ENCODE measurements around the gene ALDH7A1. TPM values are rescaled to one million over a fixed set of nuclear protein-coding genes. Genes with fewer than 3 reads are reported as not detected.

The ALDH7A1 gene
- total and polyA plus RNA-seq, 10 of the 15 experiments (the other 5 are each of a cell fraction or from before 2014, with no cell fraction given) = 0.18 to 1.0 (median 0.41) TPM; not detected in 1

DNA sequence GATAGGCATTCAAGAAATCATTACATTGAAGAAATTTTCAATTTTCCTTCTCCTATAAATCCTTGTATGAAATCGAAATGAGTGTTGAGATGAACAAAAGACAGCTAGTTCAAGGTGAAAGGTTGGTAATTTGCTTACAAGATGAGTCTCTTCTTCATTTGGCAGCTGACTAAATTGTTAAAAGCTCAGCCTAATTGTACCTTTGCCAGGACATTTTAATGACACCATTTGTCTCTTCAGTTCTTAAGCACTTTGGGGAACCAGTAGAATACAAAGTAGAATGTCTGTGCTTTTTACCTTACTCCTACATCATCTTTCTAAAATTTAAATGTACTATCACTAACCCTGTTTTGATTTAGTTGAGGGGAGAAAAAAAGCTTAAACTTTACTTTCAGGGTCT, 112.4 kb downstream of the ALDH7A1 start:
- ATAC-seq (no peak), FAIRE-seq (no peak), DNase-seq (ENCODE audit: low read depth, low spot score) (no peak)
- Histone ChIP-seq H3K4me3 (no peak overlapping the region), H3K9ac (ENCODE audit: control insufficient read depth, insufficient read depth, low read length) (no peak overlapping the region), H3K4me1 (ENCODE audit: control insufficient read depth, insufficient read depth, low read length) (no peaks in the 10 kb centered on the region), H3K4me2 (ENCODE audit: control insufficient read depth, insufficient read depth) (no peak overlapping the region), H3K27ac (ENCODE audit: control insufficient read depth, insufficient read depth) (no peak overlapping the region), H3K27me3 (replicated peaks in 1 of 2; ENCODE audit: control insufficient read depth in 2 of 2, insufficient read depth in 2 of 2, low read length in 1 of 2) (no peaks in the 10 kb centered on the region), H3K36me3 (ENCODE audit: control insufficient read depth in 2 of 2, insufficient read depth in 2 of 2, low read length in 1 of 2) (peaks cover 0 to 6% of the 10 kb centered on the region in 2 experiments; a peak in 3 of 4 replicates), H3K79me2 (ENCODE audit: control insufficient read depth, insufficient read depth, low read length) (no peaks in the 10 kb centered on the region), H4K20me1 (ENCODE audit: control insufficient read depth, insufficient read depth) (no peaks in the 10 kb centered on the region), H2AFZ (ENCODE audit: control insufficient read depth, low read depth, low read length) (no peak overlapping the region), H3K9me3 (replicated peaks; ENCODE audit: control insufficient read depth, insufficient read depth, low read length) (no peaks in the 10 kb centered on the region)
- WGBS (ENCODE audit: insufficient coverage, insufficient replicate concordance, low lambda C conversion rate, missing lambda C conversion rate) = 0% methylated on average over 1 of the region's 1 CpG
- intact Hi-C loops (cut with micrococcal nuclease; ENCODE audit: unreplicated experiment) = no loop called here
- in situ Hi-C loops (cut with MboI) = no loop called here
- CTCF ChIA-PET = interaction anchor here (1.0 to 1.3 kb wide), 2 partner anchors 17 to 127 kb away, joined by 3 to 6 read pairs; no protein-coding TSS in a partner anchor
- RAD21 ChIA-PET (ENCODE audit: unreplicated experiment) = no interaction called here
- BruUV-seq (replicated peaks) = no TSS peak
- SMC1A ChIA-PET (ENCODE audit: uncharacterized antibody, unreplicated experiment) = interaction anchor here (0.7 to 1.0 kb wide), 4 partner anchors 9 to 230 kb away, joined by 3 read pairs; no protein-coding TSS in a partner anchor
- TF ChIP-seq, protein P1, sequence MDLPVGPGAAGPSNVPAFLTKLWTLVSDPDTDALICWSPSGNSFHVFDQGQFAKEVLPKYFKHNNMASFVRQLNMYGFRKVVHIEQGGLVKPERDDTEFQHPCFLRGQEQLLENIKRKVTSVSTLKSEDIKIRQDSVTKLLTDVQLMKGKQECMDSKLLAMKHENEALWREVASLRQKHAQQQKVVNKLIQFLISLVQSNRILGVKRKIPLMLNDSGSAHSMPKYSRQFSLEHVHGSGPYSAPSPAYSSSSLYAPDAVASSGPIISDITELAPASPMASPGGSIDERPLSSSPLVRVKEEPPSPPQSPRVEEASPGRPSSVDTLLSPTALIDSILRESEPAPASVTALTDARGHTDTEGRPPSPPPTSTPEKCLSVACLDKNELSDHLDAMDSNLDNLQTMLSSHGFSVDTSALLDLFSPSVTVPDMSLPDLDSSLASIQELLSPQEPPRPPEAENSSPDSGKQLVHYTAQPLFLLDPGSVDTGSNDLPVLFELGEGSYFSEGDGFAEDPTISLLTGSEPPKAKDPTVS (IDR thresholded peaks at IDR 0.05; ENCODE audit: low read depth, low read length) = no peak
- TF ChIP-seq ASH2L (IDR thresholded peaks at IDR 0.05; ENCODE audit: borderline replicate concordance, low read depth) = no peak
- POLR2A ChIA-PET = no interaction called here

DNA sequence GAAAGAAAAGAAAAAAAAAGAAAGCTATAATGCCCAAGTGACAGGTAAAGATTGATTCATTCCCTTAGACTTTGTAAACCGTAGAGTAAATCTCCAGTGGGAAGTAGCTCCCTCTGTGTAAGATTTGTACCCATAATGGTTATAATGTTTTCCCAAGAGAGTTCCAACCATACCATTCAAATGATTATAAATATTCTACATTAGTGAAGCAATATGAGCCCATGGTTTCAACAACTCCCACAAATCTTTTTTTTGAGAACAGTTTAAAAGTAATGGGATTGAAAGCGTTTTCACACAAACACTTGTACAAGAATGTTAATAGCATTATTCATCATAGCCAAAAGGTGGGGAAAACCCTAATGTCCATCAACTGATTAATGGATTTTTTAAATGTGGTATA, 113.8 kb downstream of the ALDH7A1 start:
- Histone ChIP-seq H3K9ac (ENCODE audit: control insufficient read depth, insufficient read depth, low read length) (no peak overlapping the region), H4K20me1 (ENCODE audit: control insufficient read depth, insufficient read depth) (no peaks in the 10 kb centered on the region), H3K4me1 (ENCODE audit: control insufficient read depth, insufficient read depth, low read length) (no peaks in the 10 kb centered on the region), H3K36me3 (ENCODE audit: control insufficient read depth in 2 of 2, insufficient read depth in 2 of 2, low read length in 1 of 2) (peaks cover 0 to 3% of the 10 kb centered on the region in 2 experiments; a peak in 1 of 4 replicates), H3K79me2 (ENCODE audit: control insufficient read depth, insufficient read depth, low read length) (no peaks in the 10 kb centered on the region), H3K27ac (ENCODE audit: control insufficient read depth, insufficient read depth) (no peak overlapping the region), H3K27me3 (replicated peaks in 1 of 2; ENCODE audit: control insufficient read depth in 2 of 2, insufficient read depth in 2 of 2, low read length in 1 of 2) (no peaks in the 10 kb centered on the region), H2AFZ (ENCODE audit: control insufficient read depth, low read depth, low read length) (no peak overlapping the region), H3K4me2 (ENCODE audit: control insufficient read depth, insufficient read depth) (no peak overlapping the region), H3K4me3 (no peak overlapping the region), H3K9me3 (replicated peaks; ENCODE audit: control insufficient read depth, insufficient read depth, low read length) (no peaks in the 10 kb centered on the region)
- ATAC-seq = no peak
- ChIA-PET POLR2A (interaction anchor here (0.7 kb wide), 1 partner anchor 49 kb away, joined by 3 read pairs; no protein-coding TSS in a partner anchor), SMC1A (ENCODE audit: uncharacterized antibody, unreplicated experiment) (no interaction called here), RAD21 (ENCODE audit: unreplicated experiment) (no interaction called here), CTCF (no interaction called here)
- DNase-seq (ENCODE audit: low read depth, low spot score) = no peak
- TSS peak; percentile 25 for BruUV-seq (replicated peaks)
- in situ Hi-C loops (cut with MboI) (no loop called here), intact Hi-C loops (cut with micrococcal nuclease; ENCODE audit: unreplicated experiment) (no loop called here)
- no peak for FAIRE-seq
- no peak for TF ChIP-seq JUNB (IDR thresholded peaks at IDR 0.05)
- TF ChIP-seq GATAD2B (conservative IDR thresholded peaks at IDR 0.05; ENCODE audit: low read depth) = no peak
- TF ChIP-seq CBFB (IDR thresholded peaks at IDR 0.05; ENCODE audit: low read depth) = no peak
- no peak for TF ChIP-seq NFYA (IDR thresholded peaks at IDR 0.05; ENCODE audit: borderline replicate concordance, low read depth, low read length)
- 91% methylated on average over 2 of the region's 2 CpGs for WGBS (ENCODE audit: insufficient coverage, insufficient replicate concordance, low lambda C conversion rate, missing lambda C conversion rate)

Small RNAs within 50 kb of the gene (small RNA-seq; reads per million reads assigned to genes)
- gene RNU6-290P = not detected

Other genes starting within 250 kb of the ALDH7A1 start
- gene GRAMD2B, start 171.8 kb downstream of the ALDH7A1 start, total RNA-seq (2014; rRNA removed) = 7.9 and 9.1 TPM in 2 replicates
- 7.0 and 7.5 TPM in 2 replicates for gene GRAMD2B, start 171.8 kb downstream of the ALDH7A1 start, total RNA-seq (2014; rRNA removed; fragmentation: Illumina TruSeq; extraction: Trizol)
- gene GRAMD2B, start 171.8 kb downstream of the ALDH7A1 start, total RNA-seq (2021) = 8.1 and 8.2 TPM in 2 replicates
- 21.5 and 26.9 TPM in 2 replicates for gene GRAMD2B, start 171.8 kb downstream of the ALDH7A1 start, polyA plus RNA-seq (2011; rRNA removed)
- 8.8 and 10.1 TPM in 2 replicates for gene GRAMD2B, start 171.8 kb downstream of the ALDH7A1 start, polyA plus RNA-seq (2014; fragmentation: Illumina TruSeq; extraction: Trizol)
- gene GRAMD2B, start 171.8 kb downstream of the ALDH7A1 start, polyA plus RNA-seq (2014; fragmentation: Nextera tagmentation; extraction: Ambion mirVana) = 1 to 10 TPM; 1.9 to 2.7 TPM
- 5.3 and 5.9 TPM in 2 replicates for gene GRAMD2B, start 171.8 kb downstream of the ALDH7A1 start, polyA plus RNA-seq (2014; rRNA removed)
- 1 to 10 TPM; 8.6 to 9.0 TPM for gene GRAMD2B, start 171.8 kb downstream of the ALDH7A1 start, polyA plus RNA-seq (2016; fragmentation: Nextera tagmentation; extraction: Ambion mirVana)
- 28.2 and 35.5 TPM in 2 replicates for gene PHAX, start 5.7 kb upstream of the ALDH7A1 start, total RNA-seq (2014; rRNA removed)
- 70.2 and 72.1 TPM in 2 replicates for gene PHAX, start 5.7 kb upstream of the ALDH7A1 start, total RNA-seq (2014; rRNA removed; fragmentation: Illumina TruSeq; extraction: Trizol)
- gene PHAX, start 5.7 kb upstream of the ALDH7A1 start, total RNA-seq (2021) = 30.8 and 33.1 TPM in 2 replicates
- gene PHAX, start 5.7 kb upstream of the ALDH7A1 start, polyA plus RNA-seq (2011; rRNA removed) = 42.5 and 67.0 TPM in 2 replicates
- gene PHAX, start 5.7 kb upstream of the ALDH7A1 start, polyA plus RNA-seq (2014; fragmentation: Illumina TruSeq; extraction: Trizol) = 59.8 and 92.3 TPM in 2 replicates
- gene PHAX, start 5.7 kb upstream of the ALDH7A1 start, polyA plus RNA-seq (2014; fragmentation: Nextera tagmentation; extraction: Ambion mirVana) = 10 to 100 TPM; 60.8 to 71.5 TPM
- gene PHAX, start 5.7 kb upstream of the ALDH7A1 start, polyA plus RNA-seq (2014; rRNA removed) = 29.8 and 30.4 TPM in 2 replicates
- 10 to 100 TPM; 86.3 to 88.7 TPM for gene PHAX, start 5.7 kb upstream of the ALDH7A1 start, polyA plus RNA-seq (2016; fragmentation: Nextera tagmentation; extraction: Ambion mirVana)
- gene LMNB1, start 181.9 kb upstream of the ALDH7A1 start, total RNA-seq (2014; rRNA removed) = 116 and 123 TPM in 2 replicates
- 150 and 152 TPM in 2 replicates for gene LMNB1, start 181.9 kb upstream of the ALDH7A1 start, total RNA-seq (2014; rRNA removed; fragmentation: Illumina TruSeq; extraction: Trizol)
- gene LMNB1, start 181.9 kb upstream of the ALDH7A1 start, total RNA-seq (2021) = 179 and 185 TPM in 2 replicates
- gene LMNB1, start 181.9 kb upstream of the ALDH7A1 start, polyA plus RNA-seq (2011; rRNA removed) = 69.2 and 99.2 TPM in 2 replicates
- gene LMNB1, start 181.9 kb upstream of the ALDH7A1 start, polyA plus RNA-seq (2014; fragmentation: Illumina TruSeq; extraction: Trizol) = 176 and 215 TPM in 2 replicates
- 1 to 10 TPM; 7.0 to 7.1 TPM for gene LMNB1, start 181.9 kb upstream of the ALDH7A1 start, polyA plus RNA-seq (2014; fragmentation: Nextera tagmentation; extraction: Ambion mirVana)
- 104 and 110 TPM in 2 replicates for gene LMNB1, start 181.9 kb upstream of the ALDH7A1 start, polyA plus RNA-seq (2014; rRNA removed)
- gene LMNB1, start 181.9 kb upstream of the ALDH7A1 start, polyA plus RNA-seq (2016; fragmentation: Nextera tagmentation; extraction: Ambion mirVana) = 10 to 100 TPM; 29.5 to 31.3 TPM